Activated CD8-positive, alpha-beta memory T cell treated with anti-CD3 and anti-CD28 coated beads, Interleukin-2, amount 50 U/mL, for 24 hours (primary cell): ENCODE data around the gene PPM1E.
"Not testable (repeated sequence)": the region's sequence is repeated elsewhere in the genome, so short reads cannot be mapped to it uniquely, and the experiment has no call there.

Experiments used
- DNase-seq: peaks from one replicate; pipeline ENCODE4 v3.0.0-alpha.2; 2020; ENCODE audit errors: extremely low read depth

PPM1E gene

DNA sequence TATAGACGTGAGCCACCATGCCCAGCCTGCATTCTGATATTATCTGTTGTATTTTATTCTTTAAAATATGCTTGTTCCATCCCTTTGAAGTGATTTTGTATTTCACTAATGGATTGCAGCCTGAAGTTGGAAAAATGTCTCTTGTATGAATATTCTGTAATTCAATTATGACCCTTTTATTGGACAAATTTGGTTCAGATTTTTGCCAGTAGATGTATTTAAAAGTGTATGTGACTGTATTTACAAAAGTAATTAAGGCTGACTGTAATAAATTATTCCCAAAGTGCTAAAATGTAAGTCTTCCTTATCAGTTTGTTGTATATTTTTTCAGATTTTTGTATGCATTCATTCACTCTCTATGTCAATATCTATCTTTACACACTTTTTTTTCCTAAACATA is 23.8 kb downstream of the PPM1E start:
- DNase-seq: no peak

DNA sequence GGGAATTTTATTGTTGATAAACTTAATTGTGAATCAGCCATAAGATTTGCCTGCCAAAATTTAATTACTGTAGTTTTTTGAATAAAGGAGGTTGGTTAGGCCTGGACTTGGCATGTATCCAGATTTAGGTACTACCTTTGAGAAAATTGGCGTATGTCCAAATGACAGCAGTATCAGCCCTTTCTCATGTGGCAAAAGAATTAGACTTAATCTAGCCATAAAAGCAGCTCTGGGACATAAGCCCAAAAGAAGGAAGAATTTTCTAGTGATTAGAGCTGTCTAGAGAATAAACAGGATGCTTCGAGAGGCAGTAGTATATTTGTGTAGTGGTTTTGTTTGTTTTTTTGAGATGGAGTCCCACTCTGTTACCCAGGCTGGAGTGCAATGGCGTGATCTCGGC is 27.7 kb downstream of the PPM1E start:
- no peak for DNase-seq

DNA sequence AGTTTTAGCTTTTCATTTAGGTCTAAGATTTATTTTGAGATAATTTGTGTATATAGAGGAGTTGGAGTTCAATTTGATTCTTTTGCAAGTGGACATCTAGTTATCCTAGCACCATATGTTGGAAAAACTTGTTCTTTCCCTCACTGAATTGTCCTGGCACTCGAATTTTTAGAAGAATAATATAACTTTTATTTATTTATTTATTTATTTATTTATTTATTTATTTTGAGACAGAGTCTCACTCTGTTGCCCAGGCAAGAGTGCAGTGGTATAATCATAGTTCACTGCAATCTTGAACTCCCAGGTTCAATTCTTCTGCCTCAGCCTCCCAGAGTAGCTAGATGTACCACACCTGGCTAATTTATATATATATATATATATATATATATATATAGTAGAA is 29.4 kb downstream of the PPM1E start:
- DNase-seq: no peak

DNA sequence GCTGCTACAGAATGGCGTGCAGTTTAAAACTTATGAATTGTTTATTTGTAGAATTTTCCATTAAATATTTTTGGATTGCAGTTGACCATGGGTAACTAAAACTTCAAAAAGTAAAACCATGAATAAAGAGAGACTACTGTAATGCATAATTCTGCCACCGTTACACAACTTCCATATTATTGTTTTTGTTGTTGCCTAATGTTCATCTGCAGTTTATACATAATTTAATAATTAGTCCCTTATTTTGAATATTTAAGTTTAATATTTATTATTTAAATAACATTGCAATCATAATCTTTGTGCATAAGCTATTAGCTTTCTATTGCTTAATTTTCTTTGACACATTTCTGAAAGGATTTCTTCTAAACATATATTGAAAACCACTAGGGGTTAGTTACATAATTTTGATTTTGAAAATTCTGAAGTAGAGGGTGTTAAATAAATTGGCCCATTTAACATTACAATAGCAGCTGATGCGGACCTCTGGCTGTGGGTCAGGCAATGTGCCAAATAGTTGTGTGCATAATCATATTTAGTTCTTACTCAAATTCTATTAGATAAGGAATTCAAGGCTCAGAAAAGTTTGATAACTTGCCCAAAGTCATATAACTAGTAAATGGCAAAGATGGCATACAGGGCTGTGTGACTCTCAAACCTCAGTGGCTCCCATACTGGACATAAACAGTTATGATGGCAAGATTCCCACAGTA is 31.1 kb downstream of the PPM1E start:
- no peak for DNase-seq

DNA sequence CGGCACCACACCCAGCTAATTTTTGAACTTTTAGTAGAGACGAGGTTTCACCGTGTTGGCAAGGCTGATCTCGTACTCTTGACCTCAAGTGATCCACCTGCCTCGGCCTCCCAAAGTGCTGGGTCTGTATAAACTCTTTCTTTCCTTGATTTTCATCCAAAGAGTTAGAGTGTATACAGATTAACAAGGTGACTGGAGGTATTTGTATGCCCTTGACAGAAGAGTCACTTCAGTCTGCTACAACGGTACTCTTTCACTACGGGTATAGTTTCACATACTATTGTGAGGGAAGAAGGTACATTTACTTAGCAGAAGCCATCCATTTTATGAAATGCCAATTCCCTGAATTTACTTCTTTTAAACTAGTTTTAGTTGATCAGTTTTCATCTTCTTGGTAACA is 32.5 kb downstream of the PPM1E start:
- DNase-seq: no peak

DNA sequence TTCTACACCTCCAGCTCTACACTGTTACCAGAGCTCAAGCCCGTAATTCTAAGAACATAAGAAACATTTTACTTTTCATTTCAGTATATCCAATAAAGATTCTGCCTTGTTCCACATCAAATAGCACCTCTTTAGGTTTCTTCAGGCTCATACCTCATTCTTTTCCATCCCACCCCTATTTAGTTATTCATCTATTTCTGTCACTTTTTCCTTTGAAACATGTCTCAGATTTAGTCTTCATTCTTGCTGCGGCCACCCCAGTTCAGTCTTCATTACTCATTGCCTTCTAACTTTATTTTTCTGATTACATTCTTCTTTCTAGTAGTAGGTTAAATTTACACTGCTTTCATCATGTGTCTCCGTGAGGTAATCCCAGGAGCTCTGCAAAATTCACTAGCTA is 33.5 kb downstream of the PPM1E start:
- DNase-seq: no peak

DNA sequence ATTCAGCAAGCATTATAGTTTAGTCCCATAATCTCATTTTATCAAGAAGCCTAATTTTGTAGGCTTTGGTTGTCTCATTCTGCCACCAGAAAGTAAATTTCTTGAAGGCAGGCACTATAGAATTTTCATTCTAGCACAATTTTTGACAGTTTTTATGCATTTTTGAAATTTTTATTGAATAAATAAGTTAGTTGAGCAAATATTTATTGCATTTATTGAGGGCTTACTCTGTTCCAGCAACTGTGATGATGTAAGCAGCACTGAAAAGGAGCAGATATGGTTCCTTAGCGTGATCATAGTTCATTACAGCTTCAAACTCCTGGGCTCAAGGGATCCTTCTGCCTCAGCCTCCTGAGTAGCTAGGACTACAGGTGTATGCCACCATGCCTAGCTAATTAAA is 34.2 kb downstream of the PPM1E start:
- no peak for DNase-seq

DNA sequence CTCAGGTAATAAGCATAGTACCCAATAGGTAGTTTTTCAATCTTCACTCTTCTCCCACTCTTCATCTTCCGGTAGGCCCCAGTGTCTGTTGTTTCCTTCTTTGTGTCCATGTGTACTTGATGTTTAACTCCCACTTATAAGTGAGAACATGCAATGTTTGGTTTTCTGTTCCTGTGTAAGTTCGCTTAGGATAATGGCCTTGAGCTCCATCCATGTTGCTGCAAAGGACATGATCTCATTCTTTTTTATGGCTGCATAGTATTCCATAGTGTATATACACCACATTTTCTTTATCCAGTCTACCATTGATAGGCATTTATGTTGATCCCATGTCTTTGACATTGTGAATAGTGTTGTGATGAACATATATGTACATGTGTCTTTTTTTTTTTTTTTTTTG is 38.9 kb downstream of the PPM1E start:
- DNase-seq: not testable (repeated sequence)

DNA sequence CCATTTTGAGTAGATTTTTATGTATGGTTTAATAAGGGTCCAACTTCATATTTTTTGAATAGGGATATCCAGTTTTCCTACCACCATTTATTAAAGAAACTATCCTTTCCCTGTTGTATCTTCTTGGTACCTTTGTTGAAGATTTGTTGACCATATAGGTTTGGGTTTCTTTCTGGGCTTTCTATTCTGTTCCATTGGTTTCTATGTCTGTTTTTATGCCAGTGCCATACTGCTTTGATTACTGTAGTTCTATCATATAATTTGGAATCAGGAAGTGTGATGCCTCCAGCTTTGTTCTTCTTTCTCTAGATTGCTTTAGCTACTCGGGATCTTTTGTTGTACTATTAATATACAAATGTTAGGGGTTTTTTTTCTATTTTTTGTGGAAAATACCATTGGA is 46.5 kb downstream of the PPM1E start:
- no peak for DNase-seq

DNA sequence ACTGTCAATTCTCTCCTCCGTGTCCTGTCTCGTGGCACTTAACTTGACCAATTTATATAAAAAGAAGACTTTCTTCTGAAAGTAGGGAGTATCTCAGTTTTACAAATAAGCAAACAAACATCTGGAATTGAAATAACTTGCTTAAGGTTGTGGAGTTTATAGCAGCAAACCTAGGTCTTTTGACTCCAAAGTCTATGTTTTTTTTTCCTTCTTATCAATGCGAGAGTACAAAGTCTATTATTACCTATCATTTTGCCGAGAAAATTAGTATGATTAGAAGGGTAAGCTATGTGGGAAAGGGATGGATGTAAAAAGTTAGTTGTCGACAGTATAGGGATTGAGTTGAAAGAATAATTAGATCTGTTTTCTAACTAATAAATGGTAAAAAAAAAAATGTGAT is 50.4 kb downstream of the PPM1E start:
- DNase-seq: no peak

DNA sequence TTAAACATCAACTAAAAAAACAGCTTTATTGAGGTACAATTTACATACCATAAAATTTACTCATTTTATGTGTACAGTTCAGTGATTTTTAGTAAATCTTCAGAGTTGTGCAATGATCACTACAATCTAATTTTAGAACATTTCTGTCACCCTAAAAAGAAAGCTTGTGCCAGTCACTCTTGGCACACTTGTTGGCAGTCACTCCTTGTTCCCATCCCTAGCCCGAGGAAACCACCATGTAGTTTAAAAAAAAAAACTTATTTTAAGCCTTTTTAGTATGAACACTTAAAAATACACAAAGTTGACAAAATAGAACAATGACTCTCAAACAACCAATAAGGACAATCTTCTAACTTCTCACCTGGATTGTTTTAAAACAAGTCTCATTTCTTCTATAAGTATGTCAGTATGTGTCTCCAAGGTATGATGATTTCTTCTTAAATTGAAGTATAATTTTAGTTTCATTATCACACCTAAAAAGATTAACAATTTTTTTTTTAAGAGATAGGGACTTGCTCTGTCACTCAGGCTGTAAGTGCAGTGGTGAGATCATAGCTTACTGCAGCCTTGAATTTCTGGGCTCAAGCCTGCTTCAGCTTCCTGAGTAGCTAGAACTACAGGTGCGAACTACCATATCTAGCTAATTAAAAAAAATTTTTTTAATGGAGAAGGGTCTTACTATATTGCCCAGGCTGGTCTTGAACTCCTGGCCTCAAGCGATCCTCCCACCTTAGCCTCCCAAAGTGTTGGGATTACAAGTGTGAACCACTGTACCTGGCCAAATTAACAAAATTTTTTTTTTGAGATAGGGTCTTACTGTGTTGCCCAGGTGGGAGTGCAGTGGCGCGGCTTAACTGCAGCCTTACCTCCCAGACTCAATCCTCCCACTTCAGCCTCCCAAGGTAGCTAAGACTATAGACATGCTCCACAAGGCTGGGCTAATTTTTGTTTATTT is 53.2 kb downstream of the PPM1E start:
- no peak for DNase-seq

DNA sequence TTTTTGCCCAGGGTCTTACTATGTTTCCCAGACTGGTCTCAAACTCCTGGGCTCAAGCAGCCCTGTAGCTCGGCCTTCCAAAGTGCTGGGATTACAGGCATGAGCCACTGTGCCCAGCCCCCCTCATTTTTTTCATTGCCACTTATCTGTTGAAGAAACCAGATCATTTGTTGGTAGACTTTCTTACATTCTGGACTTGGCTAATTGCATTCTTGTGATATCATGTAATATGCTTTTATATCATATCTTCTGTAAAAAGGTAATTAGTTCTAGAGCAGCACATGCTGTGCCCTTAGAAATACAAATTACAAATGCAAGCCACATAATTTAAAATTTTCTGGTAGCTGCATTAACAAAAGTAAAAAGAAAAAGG is 53.9 kb downstream of the PPM1E start:
- no peak for DNase-seq

DNA sequence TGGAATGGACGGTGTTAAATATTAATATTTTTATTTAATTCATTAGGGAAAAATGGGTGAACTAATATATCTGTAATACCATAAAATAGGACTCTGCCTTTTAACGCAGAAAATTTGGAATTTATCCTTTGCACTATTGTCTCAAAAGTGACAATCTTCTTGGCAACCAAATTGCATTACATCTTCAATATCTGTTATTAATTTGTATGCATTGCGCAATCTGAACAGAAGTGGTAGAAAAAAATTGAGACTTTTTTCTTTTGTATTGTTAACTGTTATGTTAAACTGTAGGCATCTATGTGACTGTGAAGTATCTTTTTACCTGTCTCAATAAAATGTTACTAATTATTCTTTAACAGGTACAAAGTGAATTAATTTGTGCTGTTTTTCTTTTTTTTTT is 55.6 kb downstream of the PPM1E start:
- DNase-seq: no peak

DNA sequence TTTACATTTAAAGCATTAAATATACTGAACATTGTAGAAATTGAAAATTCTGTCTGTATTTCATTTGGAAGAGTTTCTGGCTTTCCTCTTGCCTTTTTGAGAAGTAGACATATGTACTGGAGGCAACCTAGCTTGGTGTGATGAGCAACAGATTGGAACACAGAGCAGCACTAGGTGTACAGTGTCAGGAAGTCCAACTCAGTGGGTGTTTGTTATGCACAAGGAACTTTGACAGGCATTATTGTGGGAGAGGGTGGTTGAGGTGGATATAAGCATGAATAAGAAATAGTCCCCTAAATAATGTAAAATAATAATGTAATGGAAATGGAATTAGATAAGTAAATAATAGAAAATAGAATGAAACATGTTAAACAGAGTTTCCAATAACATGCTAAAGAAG is 58.1 kb downstream of the PPM1E start:
- DNase-seq: no peak

DNA sequence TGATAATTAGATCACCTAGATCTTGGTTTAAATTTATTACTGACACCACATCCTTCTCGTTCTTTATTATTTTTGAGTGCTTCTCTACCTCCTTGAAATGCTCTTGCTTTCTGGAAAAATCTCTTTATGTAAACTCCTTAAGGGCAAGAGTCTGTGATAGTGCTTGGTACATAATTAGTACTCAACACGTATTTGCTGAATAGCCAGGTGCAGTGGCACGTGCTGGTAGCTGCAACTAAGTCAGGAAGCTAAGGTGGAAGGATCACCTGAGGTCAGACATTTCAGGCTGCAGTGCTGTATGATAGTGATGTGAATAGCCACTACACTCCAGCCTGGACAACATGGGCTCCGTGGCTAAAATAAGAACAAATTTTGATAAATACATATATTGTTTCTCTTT is 63.0 kb downstream of the PPM1E start:
- no peak for DNase-seq

DNA sequence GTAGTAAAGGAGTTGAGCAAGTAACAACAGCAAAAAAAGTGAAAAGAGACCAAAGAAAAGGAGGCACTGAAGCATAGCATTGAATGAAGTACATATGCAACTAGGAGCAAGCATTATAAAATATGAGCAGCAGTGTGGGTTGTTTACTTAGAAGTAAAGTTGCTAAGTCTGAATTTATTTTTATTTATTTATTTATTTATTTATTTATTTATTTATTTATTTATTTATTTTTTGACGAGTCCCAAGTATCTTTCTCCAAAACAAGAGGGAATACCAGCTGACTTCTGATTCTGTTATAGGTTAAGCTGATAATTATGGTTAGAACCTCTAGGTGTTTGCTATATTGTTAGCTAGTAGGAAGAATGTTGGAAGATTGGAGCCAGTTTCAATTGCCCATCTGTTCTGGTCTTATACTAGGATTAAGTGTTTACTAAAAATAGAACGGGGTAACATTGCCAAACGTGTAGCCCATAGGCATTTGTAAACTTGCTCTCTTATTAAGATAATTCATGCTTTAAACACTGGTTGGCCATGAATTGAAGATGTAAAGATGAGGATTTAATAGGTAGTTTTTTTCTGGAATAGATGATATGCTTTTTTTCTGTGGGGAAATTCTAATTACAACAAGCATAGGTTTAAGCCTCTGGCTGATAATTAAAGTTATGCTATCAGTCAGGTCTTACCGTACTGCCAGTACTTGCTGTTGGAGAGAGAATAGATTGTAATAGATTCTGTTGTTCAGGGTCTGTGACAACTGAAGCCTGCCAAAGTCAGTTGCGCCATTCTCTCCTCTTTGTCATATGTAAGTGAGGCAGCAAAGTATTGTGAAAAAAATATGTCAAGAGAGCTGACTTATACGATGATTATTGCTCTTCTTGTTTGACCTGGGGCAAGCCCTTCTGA is 66.7 kb downstream of the PPM1E start:
- DNase-seq: no peak

DNA sequence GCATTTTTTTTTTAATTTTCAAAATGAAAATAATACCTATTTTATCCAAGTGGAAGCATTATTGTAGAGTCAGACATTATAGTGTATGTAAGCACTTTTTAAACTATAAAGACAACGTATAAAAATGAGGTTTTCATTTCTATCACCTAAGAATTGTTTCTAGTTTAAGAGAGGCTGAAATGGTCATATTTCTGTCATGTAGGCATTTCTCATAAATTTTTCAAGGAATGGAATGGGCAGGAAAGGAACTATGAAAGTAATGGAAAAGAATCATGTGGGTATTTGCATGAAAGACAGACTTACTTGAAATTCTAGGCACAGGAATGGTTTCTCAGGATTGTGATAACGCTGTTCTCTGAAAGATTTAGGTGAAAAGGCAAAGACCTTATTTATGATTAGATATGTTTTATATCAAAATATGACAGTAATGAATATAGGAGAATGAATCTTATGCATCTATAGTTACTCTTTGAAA is 67.4 kb downstream of the PPM1E start:
- DNase-seq: no peak

DNA sequence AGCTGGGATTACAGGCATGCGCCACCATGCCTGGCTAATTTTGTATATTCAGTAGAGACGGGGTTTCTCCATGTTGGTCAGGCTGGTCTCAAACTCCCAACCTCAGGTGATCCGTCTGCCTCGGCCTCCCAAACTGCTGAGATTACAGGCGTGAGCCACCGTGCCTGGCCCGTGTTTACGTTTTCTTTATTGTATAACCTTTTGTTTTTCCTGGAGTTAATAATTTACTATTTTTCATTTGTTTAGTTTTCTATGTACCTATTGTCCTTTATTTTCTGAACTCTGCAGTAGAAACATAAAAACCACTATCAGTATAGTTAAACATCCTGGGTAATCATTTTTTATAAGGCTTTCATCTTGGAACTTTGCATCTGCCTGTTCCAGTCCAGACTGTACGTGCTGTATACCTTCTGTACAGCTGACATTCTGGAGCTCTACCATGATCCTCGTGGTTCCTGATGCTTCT is 73.6 kb downstream of the PPM1E start:
- no peak for DNase-seq

DNA sequence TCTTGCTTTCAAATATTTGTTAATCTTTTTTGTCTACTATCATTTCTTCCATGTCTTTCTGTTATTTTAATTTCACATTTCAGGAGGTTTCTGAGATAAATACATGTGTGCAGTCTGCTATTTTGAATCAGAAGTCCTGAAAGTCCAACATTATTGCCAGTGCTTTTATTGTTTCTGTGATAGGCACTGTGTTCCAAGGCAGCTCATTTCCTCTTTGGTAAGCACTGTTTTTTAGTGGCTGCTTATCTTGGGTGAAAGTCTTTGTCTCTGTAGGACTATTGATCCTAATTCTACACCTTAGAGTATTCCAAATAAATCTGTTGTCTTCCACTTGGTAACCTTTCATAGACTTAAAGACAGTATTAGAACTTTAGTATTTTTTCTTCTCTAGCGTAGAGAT is 76.1 kb downstream of the PPM1E start:
- no peak for DNase-seq

DNA sequence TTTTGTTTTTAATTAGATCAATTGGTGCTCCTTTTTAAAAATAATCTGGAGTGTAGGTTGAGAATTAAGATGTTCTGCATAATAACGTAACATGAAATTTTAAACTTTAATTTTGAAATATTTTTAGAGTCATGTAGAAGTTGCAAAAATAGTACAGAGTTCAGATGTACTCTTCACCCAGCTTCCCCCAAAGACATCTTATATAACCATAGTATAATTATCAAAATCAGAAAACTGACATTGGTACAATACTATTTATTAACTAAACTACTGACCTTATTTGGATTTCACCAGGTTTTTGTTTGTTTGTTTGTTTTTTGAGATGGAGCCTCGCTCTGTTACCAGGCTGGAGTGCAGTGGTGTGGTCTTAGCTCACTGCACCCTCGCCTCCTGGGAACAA is 76.9 kb downstream of the PPM1E start:
- DNase-seq: no peak

DNA sequence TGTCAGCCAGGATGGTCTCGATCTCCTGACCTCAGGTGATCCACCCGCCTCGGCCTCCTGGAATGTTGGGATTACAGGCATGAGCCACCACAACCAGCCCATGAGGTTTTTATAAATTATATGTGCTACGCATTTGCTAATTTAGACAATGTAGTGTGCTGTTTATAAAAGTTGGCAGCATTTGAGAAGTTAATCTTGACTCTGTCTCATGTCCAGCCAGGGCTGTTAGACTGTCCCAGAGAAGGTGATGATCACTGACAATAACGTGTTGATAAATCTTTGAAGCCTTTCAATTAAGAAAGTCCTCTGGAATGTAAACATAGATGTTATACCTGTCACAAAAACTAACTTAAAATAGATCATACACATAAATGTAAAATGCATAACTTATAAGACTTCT is 82.0 kb downstream of the PPM1E start:
- no peak for DNase-seq
